ENCODE data around the gene NR6A1.
A peak's percentile ranks its signal among the peaks of the same experiment; 100 is the strongest.

The NR6A1 gene

GRCh38 chr9:124786881-124787573 is 15.9 kb upstream of the NR6A1 start:
- no peaks in the 10 kb centered on the region for H3K4me1 Mint-ChIP-seq (ENCODE audit: low read depth)
- no peaks in the 10 kb centered on the region for H3K36me3 Mint-ChIP-seq
- no peak overlapping the region for H3K4me3 Mint-ChIP-seq
- peaks cover 3% of the 10 kb centered on the region for H3K27me3 Mint-ChIP-seq
- no peak overlapping the region for H3K27ac Mint-ChIP-seq
- H3K9me3 Mint-ChIP-seq (ENCODE audit: low read depth), result no peaks in the 10 kb centered on the region

GRCh38 chr9:124784509-124784908 is 13.4 kb upstream of the NR6A1 start:
- no peak overlapping the region for H3K27ac Mint-ChIP-seq
- peaks cover 3% of the 10 kb centered on the region for H3K27me3 Mint-ChIP-seq
- no peaks in the 10 kb centered on the region for H3K9me3 Mint-ChIP-seq (ENCODE audit: low read depth)
- no peak overlapping the region for H3K4me3 Mint-ChIP-seq
- H3K36me3 Mint-ChIP-seq, result no peaks in the 10 kb centered on the region
- no peaks in the 10 kb centered on the region for H3K4me1 Mint-ChIP-seq (ENCODE audit: low read depth)

- H3K27ac Mint-ChIP-seq, result no peak overlapping the region
- no peaks in the 10 kb centered on the region for H3K36me3 Mint-ChIP-seq
These were observed 12.7 kb upstream of the NR6A1 start for GRCh38 chr9:124783830-124784229.

GRCh38 chr9:124782661-124783574 is 11.8 kb upstream of the NR6A1 start:
- Mint-ChIP-seq H3K4me1 (ENCODE audit: low read depth) (no peaks in the 10 kb centered on the region), H3K27ac (no peak overlapping the region), H3K4me3 (no peak overlapping the region), H3K27me3 (peaks cover 8% of the 10 kb centered on the region), H3K36me3 (no peaks in the 10 kb centered on the region), H3K9me3 (ENCODE audit: low read depth) (no peaks in the 10 kb centered on the region)

More at GRCh38 chr9:124783830-124784229, 12.7 kb upstream of the NR6A1 start:
- H3K4me3 Mint-ChIP-seq, result no peak overlapping the region
- peaks cover 6% of the 10 kb centered on the region for H3K27me3 Mint-ChIP-seq
- H3K9me3 Mint-ChIP-seq (ENCODE audit: low read depth), result no peaks in the 10 kb centered on the region
- H3K4me1 Mint-ChIP-seq (ENCODE audit: low read depth), result no peaks in the 10 kb centered on the region

- Mint-ChIP-seq H3K4me1 (ENCODE audit: low read depth) (peaks cover 2% of the 10 kb centered on the region), H3K36me3 (no peaks in the 10 kb centered on the region)
These were observed 11.0 kb upstream of the NR6A1 start for GRCh38 chr9:124781967-124782660.

GRCh38 chr9:124780757-124781151 is 9.6 kb upstream of the NR6A1 start:
- Mint-ChIP-seq H3K9me3 (ENCODE audit: low read depth) (no peaks in the 10 kb centered on the region), H3K27me3 (peaks cover 12% of the 10 kb centered on the region), H3K4me3 (no peak overlapping the region), H3K27ac (no peak overlapping the region), H3K4me1 (ENCODE audit: low read depth) (peaks cover 11% of the 10 kb centered on the region), H3K36me3 (no peaks in the 10 kb centered on the region)

More at GRCh38 chr9:124781967-124782660, 11.0 kb upstream of the NR6A1 start:
- Mint-ChIP-seq H3K4me3 (no peak overlapping the region), H3K27me3 (peaks cover 8% of the 10 kb centered on the region), H3K27ac (no peak overlapping the region), H3K9me3 (ENCODE audit: low read depth) (no peaks in the 10 kb centered on the region)

GRCh38 chr9:124780060-124780756 is 9.1 kb upstream of the NR6A1 start:
- Mint-ChIP-seq H3K9me3 (ENCODE audit: low read depth) (no peaks in the 10 kb centered on the region), H3K36me3 (no peaks in the 10 kb centered on the region), H3K27me3 (peaks cover 15% of the 10 kb centered on the region), H3K4me3 (no peak overlapping the region), H3K4me1 (ENCODE audit: low read depth) (peaks cover 12% of the 10 kb centered on the region), H3K27ac (no peak overlapping the region)

GRCh38 chr9:124779368-124780059 is 8.4 kb upstream of the NR6A1 start:
- Mint-ChIP-seq H3K27me3 (peaks cover 16% of the 10 kb centered on the region), H3K36me3 (no peaks in the 10 kb centered on the region), H3K4me3 (no peak overlapping the region), H3K27ac (no peak overlapping the region), H3K4me1 (ENCODE audit: low read depth) (peaks cover 14% of the 10 kb centered on the region), H3K9me3 (ENCODE audit: low read depth) (no peaks in the 10 kb centered on the region)

GRCh38 chr9:124778575-124779367 is 7.7 kb upstream of the NR6A1 start:
- Mint-ChIP-seq H3K4me1 (ENCODE audit: low read depth) (peaks cover 19% of the 10 kb centered on the region), H3K27me3 (peaks cover 23% of the 10 kb centered on the region), H3K4me3 (no peak overlapping the region), H3K36me3 (no peaks in the 10 kb centered on the region), H3K27ac (no peak overlapping the region), H3K9me3 (ENCODE audit: low read depth) (no peaks in the 10 kb centered on the region)

- no peaks in the 10 kb centered on the region for H3K9me3 Mint-ChIP-seq (ENCODE audit: low read depth)
- H3K4me3 Mint-ChIP-seq, result peak within 1 kb of the TSS; percentile 75
- peaks cover 31% of the 10 kb centered on the region for H3K27me3 Mint-ChIP-seq
- peaks cover 27% of the 10 kb centered on the region for H3K4me1 Mint-ChIP-seq (ENCODE audit: low read depth)
- H3K36me3 Mint-ChIP-seq, result no peaks in the 10 kb centered on the region
- H3K27ac Mint-ChIP-seq, result no peak within 1 kb of the TSS
These were observed 6.0 kb upstream of the NR6A1 start, which contains the start of gene OLFML2A for GRCh38 chr9:124776954-124777648. OLFML2A (plus strand) TSS chr9:124777133; CDS start chr9:124777271, 138 bp downstream.

GRCh38 chr9:124776618-124776953 is 5.5 kb upstream of the NR6A1 start:
- no peaks in the 10 kb centered on the region for H3K36me3 Mint-ChIP-seq
- no peak overlapping the region for H3K27ac Mint-ChIP-seq
- H3K27me3 Mint-ChIP-seq, result peaks cover 32% of the 10 kb centered on the region
- H3K9me3 Mint-ChIP-seq (ENCODE audit: low read depth), result no peaks in the 10 kb centered on the region
- peaks cover 28% of the 10 kb centered on the region for H3K4me1 Mint-ChIP-seq (ENCODE audit: low read depth)
- peak overlapping the region; percentile 75 for H3K4me3 Mint-ChIP-seq

GRCh38 chr9:124774129-124774978 is 3.2 kb upstream of the NR6A1 start:
- Mint-ChIP-seq H3K4me3 (peak overlapping the region; percentile 60), H3K9me3 (ENCODE audit: low read depth) (no peaks in the 10 kb centered on the region), H3K27ac (peak overlapping the region; percentile 70), H3K36me3 (no peaks in the 10 kb centered on the region), H3K27me3 (peaks cover 43% of the 10 kb centered on the region), H3K4me1 (ENCODE audit: low read depth) (peaks cover 40% of the 10 kb centered on the region)

Measured in activated naive CD8-positive, alpha-beta T cell (primary cell).